D341Med (cell line): ENCODE data around the gene SLC39A7.
A peak's percentile ranks its signal among the peaks of the same experiment; 100 is the strongest.

Source experiments
- DNase-seq: peaks from one replicate; pipeline ENCODE4 v3.0.0; 2012; ENCODE audit warnings: low spot score

Gene SLC39A7

DNA sequence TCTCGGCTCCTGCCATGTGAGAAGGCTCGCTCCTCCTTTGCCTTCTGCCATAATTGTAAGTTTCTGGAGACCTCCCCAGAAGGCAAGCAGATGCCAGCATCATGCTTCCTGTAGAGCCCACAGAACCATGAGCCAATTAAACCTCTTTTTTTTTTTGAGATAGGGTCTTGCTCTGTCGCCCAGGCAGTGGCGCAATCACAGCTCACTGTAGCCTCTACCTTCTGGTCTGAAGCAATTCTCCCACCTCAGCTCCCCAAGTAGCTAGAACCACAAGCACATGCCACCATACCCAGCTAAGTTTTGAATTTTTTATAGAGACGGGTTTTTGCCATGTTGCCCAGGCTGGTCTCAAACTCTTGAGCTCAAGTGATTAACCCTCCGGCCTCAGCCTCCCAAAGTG, 36.2 kb downstream of the SLC39A7 start:
- no peak for DNase-seq

- DNase-seq, result no peak
These were observed 37.1 kb downstream of the SLC39A7 start for GRCh38 chr6:33237741-33238140.

DNA sequence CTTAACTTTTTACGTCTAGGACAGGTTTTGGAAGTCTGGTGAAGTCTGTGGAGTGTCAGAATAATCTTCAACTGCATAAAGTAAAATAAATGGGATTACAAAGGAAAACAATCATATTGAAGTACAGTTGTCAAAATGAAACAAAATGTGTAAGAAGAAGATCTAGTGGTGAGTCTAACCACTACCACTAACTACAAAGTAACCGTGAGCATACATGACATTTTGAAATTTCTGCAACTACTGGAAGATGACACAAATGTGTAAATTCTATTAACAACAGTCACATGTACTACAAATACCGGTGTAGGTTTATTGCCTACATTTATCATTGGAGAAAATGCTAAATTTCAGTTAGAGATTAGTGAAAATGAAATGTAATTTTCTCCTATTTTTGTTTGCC, 41.3 kb downstream of the SLC39A7 start:
- DNase-seq, result no peak

- DNase-seq, result no peak
These were observed 42.8 kb downstream of the SLC39A7 start for GRCh38 chr6:33243476-33243875.

GRCh38 chr6:33247977-33248642, 47.4 kb downstream of the SLC39A7 start:
- peak; percentile 85 for DNase-seq

- peak; percentile 41 for DNase-seq
These were observed 47.9 kb downstream of the SLC39A7 start for GRCh38 chr6:33248643-33248931.

GRCh38 chr6:33248932-33249731, 48.5 kb downstream of the SLC39A7 start:
- peak; percentile 93 for DNase-seq

- DNase-seq, result peak; percentile 62
These were observed 49.3 kb downstream of the SLC39A7 start for GRCh38 chr6:33249732-33250630.

DNA sequence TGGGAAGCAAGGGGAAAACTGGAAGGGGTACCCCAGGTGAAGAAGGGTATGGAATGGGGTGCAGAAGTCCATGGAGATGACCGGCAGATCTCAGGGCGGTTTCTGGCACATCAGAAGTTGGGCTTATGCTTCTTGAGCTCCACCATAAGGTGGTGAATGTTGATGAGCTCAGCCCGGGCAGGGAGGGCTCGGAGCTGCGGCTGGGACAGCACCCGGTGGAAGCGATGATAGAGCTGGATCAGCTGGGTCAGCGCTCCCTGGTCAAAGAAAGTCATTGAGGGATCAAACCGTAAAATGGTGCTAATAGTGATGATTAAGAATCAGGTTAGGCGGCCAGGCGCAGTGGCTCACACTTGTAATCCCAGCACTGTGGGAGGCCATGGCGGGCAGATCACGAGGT, 50.1 kb downstream of the SLC39A7 start:
- no peak for DNase-seq

- no peak for DNase-seq
These were observed 50.8 kb downstream of the SLC39A7 start for GRCh38 chr6:33251395-33252012.

GRCh38 chr6:33252759-33253158, 52.1 kb downstream of the SLC39A7 start:
- DNase-seq, result no peak
